GM12801 (cell line): ENCODE results near the gene MEAF6.

Source experiments
- TF ChIP-seq, protein P1 (sequence below): IDR thresholded peaks from one replicate; pipeline ENCODE4 v1.5.1; 2011; ENCODE audit warnings: control low read depth; ENCODE audit not compliant: insufficient read length; ENCODE audit errors: extremely low read depth

The MEAF6 gene

DNA sequence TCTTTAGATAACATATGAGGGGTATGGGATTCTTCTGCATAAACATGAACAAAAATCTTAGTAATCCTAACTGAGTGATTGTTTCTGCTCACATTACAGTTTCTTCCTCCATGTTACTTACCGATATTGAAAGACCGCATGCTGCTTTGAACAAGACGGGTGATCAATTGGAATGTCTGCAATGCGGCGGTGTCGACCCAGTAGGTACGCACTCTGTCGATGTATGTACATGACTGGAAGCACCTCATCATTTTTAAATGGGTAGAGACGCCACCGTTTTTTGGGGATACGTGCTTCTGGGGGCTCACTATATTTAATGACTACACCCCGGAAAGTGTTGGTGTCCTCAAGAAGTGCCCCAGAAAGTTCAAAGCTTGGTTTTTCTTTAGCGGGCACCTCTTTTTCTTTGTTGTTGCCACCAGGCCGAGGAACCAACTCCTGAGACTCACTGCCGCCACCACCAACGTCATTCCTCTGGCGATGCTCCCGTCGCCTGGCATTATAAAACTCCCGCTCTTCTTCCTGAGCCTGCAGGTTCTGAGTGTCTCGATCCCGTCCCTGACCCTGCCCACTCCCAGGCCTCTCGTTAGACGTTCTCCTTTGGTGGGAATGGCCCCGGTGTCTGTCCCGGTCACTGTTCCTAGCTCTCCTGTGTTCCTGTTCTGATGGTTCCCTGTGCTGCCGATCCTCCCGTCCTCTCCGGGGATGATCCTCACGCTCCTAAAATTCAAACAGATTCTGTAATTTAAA lies 25.6 kb upstream of the MEAF6 start:
- TF ChIP-seq, protein P1, sequence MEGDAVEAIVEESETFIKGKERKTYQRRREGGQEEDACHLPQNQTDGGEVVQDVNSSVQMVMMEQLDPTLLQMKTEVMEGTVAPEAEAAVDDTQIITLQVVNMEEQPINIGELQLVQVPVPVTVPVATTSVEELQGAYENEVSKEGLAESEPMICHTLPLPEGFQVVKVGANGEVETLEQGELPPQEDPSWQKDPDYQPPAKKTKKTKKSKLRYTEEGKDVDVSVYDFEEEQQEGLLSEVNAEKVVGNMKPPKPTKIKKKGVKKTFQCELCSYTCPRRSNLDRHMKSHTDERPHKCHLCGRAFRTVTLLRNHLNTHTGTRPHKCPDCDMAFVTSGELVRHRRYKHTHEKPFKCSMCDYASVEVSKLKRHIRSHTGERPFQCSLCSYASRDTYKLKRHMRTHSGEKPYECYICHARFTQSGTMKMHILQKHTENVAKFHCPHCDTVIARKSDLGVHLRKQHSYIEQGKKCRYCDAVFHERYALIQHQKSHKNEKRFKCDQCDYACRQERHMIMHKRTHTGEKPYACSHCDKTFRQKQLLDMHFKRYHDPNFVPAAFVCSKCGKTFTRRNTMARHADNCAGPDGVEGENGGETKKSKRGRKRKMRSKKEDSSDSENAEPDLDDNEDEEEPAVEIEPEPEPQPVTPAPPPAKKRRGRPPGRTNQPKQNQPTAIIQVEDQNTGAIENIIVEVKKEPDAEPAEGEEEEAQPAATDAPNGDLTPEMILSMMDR = no peak

DNA sequence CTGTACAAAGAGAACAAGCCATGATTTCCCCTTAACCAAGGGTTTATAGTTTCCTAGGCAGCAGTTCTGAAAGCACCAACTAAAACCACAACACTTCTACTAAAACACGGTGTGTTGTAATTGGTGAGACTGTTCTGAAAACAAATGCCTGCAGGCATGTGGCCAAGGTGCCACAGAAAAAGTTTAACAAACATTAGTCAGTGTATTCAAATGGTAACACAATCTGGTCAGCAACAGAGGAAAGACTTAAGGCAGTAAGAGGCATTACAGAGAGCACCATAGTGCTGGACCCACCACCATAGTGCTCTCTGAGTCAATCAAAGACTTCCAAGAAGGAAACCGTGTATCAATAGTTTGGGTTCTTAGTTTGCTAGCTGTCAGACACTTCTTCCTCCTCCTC lies 22.8 kb upstream of the MEAF6 start:
- TF ChIP-seq, protein P1 = no peak

DNA sequence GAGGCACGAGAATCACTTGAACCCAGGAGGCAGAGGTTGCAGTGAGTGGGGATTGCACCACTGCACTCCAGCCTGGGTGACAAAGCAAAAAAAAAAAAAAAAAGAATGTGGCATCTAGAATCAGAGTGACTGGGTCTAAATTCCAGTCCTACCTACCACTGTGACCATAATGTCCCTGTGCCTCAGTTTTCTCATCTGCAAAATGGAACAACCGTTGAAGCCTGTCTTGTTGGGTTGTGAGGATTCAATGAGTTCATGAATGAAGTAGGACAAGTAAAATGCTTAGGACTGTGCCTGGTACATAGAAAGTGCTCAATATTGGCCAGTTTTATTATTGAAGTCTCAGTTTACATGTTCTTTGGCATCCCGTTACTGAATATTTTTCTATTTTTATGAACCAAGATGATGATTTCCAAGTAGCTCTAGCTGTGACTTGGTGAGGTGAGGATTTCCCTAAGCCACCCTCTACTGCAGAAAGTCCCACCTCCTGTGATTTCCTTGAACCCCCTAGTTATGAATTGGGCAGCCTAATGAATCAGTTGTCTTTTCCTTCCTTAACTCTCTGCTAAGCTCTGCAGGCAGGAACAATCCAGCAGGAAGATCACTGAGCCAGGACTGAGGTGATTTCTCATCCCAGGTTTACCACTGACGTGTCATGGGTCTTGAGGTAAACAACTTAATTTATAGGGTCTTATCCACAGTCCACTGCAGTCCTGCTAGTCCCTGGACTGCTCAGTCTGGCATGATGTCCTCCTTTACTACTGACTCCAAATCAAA lies 18.9 kb upstream of the MEAF6 start:
- TF ChIP-seq, protein P1 = no peak

DNA sequence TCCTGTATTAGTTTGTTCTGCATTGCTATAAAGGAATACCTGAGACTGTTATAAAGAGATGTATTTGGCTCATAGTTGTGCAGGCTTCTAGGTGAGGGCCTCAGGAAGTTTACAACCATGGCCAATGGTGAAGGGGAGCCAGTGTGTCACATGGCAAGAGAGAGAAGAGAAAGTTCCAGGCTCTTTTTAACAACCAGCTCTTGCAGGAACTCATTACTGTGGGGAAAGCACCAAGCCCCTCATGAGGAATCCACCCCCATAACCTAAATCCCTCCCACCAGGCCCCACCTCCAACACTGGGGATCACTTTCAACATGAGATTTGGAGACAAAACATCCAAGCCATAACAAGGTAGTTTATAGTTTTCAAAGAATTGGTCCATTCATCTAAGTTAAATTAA lies 5.0 kb upstream of the MEAF6 start:
- TF ChIP-seq, protein P1 = no peak

DNA sequence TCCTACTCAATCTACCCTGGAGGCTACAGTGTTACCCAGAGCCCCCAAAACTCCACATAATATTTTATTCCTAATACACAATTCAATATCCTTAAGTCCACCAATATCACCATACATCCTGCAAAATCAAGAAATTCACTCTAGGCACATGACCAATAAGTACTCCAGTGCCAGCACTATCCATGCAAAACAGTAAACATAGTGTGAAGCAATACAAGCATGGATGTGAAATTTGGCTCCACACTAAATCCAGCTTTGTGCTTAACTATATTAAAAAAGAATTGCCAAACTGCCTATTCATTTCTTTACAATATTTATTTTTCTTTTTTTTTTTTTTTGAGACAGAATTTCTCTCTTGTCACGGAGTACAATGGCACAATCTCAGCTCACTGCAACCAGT lies 3.0 kb upstream of the MEAF6 start:
- TF ChIP-seq, protein P1 = no peak

DNA sequence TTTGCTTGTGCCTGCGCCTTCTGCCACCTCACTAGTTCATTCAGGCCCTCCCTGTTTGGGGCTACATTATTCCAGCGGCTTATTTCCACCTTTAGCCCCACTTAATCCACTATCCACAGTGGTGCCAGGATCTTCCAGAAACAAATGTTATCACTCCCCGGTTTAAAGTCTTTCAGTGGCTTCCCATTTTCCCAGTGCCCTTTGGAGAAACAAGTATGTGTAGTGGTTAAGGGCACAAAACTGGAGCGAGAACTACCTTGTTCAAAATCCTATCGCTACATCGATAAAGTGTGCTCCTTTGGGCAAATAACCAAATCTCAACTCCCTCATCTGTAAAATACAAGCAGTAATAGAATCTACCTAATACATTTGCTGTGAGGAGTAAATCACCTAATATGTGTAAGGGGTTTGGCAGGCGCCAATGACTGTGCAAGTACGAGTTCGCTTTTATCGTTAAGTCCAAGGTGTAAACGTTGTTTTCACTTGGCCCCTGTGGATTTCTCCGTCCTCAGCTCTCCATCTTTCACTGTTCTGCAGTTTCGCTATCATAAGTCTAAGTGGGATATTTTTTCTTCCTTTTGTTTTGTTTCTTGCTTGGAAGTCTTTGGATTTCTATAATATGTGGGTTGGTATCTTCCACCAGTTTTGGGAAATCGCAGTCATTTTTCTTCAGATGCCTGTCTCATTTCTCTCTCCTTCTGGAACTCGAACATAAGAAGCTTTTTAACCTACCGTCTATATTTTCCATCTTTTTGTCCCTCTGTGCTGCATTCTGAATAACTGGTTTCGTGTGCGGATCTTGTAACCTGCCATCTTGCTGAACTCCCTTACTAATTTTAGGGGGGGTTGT lies 844 bp upstream of the MEAF6 start:
- TF ChIP-seq, protein P1 = no peak

DNA sequence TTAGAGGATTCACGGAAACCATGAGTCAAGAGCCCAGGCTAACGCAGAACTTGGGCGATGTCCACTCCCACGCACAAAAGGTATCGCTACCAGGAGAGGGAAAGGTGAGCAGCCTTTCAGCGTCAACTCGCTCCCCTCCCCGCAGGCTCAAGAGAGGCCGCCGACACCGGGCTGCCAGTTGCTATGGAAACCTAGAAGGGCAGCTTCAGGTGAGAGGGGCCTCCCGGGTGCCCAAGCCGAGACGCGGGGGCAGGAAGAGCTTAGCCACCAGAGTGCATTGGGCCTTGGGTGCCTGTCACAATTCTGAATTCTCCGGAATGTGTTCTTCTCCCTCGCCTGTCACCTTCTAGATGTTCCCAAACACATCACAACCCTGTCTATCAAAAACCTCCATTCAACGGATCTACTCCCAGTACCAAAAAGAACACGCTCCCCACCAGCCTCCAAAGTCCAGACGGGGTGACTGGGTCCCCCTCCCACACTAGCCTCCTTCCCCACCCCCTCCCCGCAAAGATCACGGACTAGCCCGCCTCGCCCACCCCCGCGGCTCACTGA lies 694 bp downstream of the MEAF6 start:
- TF ChIP-seq, protein P1 = no peak
